Measurements from ENCODE around the gene POLE2.

GRCh38 chr14:49641697-49642129, 46.3 kb downstream of the POLE2 start:
- TF ChIP-seq CTCF (IDR thresholded peaks at IDR 0.05; ENCODE audit: low read depth, low read length) (no peak), POLR2A (IDR thresholded peaks at IDR 0.05; ENCODE audit: extremely low read depth, insufficient read length) (no peak)

Measured in NB4 (cell line).